GM19328 (cell line): ENCODE measurements around the gene CNTN4.

Source experiments
- ATAC-seq: cut with Tn5 transposase; IDR thresholded peaks from one replicate; pipeline ENCODE4 v1.9.1; 2021; ENCODE audit warnings: mild to moderate bottlenecking, moderate library complexity; ENCODE audit not compliant: unreplicated experiment

The CNTN4 gene

GRCh38 chr3:2250783-2251182 is 152.1 kb downstream of the CNTN4 start:
- no peak for ATAC-seq

- ATAC-seq = no peak
Observed at GRCh38 chr3:2261747-2262146, 163.1 kb downstream of the CNTN4 start.

GRCh38 chr3:2262204-2262603 is 163.5 kb downstream of the CNTN4 start:
- ATAC-seq = no peak

GRCh38 chr3:2266606-2267005 is 167.9 kb downstream of the CNTN4 start:
- no peak for ATAC-seq

- ATAC-seq = no peak
Observed at GRCh38 chr3:2268779-2269178, 170.1 kb downstream of the CNTN4 start.

- no peak for ATAC-seq
Observed at GRCh38 chr3:2274526-2274925, 175.9 kb downstream of the CNTN4 start.

GRCh38 chr3:2283818-2284217 is 185.2 kb downstream of the CNTN4 start:
- no peak for ATAC-seq

- no peak for ATAC-seq
Observed at GRCh38 chr3:2300938-2301337, 202.3 kb downstream of the CNTN4 start.

GRCh38 chr3:2301361-2301760 is 202.7 kb downstream of the CNTN4 start:
- no peak for ATAC-seq

GRCh38 chr3:2303566-2303965 is 204.9 kb downstream of the CNTN4 start:
- ATAC-seq = no peak

- no peak for ATAC-seq
Observed at GRCh38 chr3:2311022-2311421, 212.4 kb downstream of the CNTN4 start.

- no peak for ATAC-seq
Observed at GRCh38 chr3:2317521-2317920, 218.9 kb downstream of the CNTN4 start.

GRCh38 chr3:2334921-2335320 is 236.3 kb downstream of the CNTN4 start:
- no peak for ATAC-seq

- no peak for ATAC-seq
Observed at GRCh38 chr3:2343031-2343682, 244.5 kb downstream of the CNTN4 start.

- ATAC-seq = no peak
Observed at GRCh38 chr3:2352134-2352762, 253.6 kb downstream of the CNTN4 start.

GRCh38 chr3:2354702-2355101 is 256.0 kb downstream of the CNTN4 start:
- no peak for ATAC-seq

GRCh38 chr3:2356298-2356950 is 257.8 kb downstream of the CNTN4 start:
- ATAC-seq = no peak

- no peak for ATAC-seq
Observed at GRCh38 chr3:2360815-2361214, 262.1 kb downstream of the CNTN4 start.

GRCh38 chr3:2362122-2362521 is 263.5 kb downstream of the CNTN4 start:
- ATAC-seq = no peak

GRCh38 chr3:2363854-2364253 is 265.2 kb downstream of the CNTN4 start:
- no peak for ATAC-seq

- no peak for ATAC-seq
Observed at GRCh38 chr3:2370317-2370716, 271.7 kb downstream of the CNTN4 start.

- no peak for ATAC-seq
Observed at GRCh38 chr3:2372306-2372705, 273.6 kb downstream of the CNTN4 start.
